LNCAP (cell line): Measurements from ENCODE around the gene GATA2.

Source experiments
- TF ChIP-seq, protein P1 (sequence below): fragments of 450-650 bp; IDR thresholded peaks from 2 replicates; pipeline ENCODE4 v1.5.1; 2017; ENCODE audit warnings: mild to moderate bottlenecking

Gene GATA2

DNA sequence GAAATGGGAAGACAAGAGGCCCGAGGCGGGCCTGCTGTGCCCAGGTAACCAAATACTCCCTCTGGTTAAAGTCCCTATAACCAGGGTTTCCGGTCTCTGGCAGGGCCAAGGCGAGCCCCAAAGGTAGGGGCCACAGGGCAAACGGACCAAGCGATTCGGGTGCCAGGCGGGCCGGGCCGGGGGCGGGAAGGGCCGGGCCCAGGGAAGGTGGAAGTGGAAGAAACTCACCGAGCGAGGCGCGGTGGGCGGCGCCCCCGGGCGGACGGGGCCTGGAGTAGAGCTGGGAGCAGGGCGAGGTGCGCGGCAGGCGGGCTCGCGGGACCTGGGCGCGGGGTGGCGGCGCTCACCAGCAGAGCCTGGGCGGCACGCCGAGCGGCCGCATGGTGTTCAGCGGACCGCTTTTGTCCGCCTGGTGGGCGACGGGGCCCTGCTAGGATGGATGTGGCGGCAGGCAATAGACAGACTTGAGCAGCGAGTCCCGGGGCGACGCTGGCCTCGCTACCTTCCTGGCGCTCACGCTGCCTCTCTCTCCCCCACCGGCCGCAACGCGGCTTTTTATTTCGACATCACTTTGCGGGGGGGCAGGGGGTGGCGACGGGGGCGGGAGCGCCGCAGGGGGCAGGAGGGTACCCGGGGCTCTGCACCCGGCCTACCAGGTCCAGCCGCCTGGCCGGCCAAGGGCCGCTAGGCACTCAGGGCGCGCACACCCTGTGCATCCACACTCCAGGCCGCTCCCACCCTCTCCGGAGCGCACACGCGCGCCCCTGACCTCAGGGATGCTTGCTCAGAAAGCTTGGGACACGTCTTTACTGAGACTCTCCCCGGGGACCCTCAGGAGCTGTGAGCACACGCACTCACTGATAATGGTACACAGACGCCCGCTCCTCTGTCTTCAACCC lies at the start of gene GATA2:
GATA2 (minus strand) TSS at position 531 of the 899 bp plus-strand sequence. CDS start 6,170 bp downstream, outside the sequence.
- TF ChIP-seq, protein P1, sequence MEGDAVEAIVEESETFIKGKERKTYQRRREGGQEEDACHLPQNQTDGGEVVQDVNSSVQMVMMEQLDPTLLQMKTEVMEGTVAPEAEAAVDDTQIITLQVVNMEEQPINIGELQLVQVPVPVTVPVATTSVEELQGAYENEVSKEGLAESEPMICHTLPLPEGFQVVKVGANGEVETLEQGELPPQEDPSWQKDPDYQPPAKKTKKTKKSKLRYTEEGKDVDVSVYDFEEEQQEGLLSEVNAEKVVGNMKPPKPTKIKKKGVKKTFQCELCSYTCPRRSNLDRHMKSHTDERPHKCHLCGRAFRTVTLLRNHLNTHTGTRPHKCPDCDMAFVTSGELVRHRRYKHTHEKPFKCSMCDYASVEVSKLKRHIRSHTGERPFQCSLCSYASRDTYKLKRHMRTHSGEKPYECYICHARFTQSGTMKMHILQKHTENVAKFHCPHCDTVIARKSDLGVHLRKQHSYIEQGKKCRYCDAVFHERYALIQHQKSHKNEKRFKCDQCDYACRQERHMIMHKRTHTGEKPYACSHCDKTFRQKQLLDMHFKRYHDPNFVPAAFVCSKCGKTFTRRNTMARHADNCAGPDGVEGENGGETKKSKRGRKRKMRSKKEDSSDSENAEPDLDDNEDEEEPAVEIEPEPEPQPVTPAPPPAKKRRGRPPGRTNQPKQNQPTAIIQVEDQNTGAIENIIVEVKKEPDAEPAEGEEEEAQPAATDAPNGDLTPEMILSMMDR = 0 out of 2 replicates have a peak, but pooled peaks have one; percentile 12

DNA sequence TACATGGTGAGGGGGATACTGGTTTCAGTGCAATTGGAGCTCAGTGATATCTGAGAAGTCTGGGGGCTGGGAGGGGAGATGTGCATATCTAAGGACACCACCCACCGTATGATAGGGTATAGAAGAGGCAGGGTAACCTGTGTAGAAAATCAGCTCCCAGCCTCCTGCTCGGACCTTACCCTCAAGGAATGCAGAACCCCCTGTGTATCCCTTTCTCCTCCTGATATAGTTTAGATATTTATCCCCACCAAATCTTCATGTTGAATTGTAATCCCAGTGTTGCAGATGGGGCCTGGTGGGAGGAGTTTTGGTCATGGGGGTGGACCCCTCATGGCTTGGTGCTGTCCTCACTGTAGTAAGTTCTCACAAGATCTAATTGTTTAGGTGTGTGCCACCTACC lies 48.2 kb upstream of the GATA2 start:
- TF ChIP-seq, protein P1 = no peak

DNA sequence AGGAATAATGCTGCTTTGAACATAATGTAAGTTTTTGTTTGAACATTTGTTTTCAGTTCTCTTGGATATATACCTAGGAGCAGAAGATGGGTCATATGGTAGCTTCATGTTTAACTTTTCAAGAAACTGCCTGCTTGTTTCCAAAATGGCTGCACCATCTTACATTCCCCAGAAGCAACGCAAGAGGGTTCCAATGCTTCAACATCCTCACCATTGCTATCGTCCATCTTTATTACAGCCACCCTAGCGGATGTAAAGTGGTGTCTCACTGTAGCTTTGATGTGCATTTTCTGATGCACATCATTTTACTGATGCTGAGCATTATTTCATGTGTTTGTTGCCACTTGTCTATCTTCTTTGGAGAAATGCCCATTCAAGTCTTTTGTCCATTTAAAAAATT lies 46.4 kb upstream of the GATA2 start:
- TF ChIP-seq, protein P1 = no peak

DNA sequence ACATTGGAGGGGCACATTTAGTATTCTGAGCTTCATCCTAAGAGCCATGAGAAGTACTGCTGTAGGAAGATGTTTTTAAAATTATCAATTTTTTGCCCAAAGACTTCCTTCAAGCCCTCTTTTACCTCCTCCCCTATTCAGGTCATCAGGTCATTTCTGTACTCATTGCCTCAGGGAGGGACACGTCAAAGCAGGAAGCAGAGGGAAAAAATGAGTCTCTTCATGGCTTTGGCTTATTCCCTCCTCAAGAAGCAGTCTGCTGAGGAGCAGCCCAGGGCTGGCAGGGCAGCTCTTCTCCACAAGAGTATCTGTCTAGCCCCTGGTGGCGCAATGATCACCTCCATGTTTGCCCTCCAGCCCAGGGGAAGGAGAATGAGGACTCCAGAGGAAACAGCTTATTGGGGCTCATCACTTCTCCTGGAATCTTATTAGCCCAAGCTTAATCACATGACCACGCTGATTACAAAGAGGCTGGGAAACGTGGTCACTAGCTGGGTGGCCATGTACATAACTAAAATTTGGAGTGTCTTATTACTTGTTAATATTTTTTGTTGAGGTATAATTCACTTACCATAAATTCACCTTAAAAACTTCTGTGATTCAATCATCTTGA lies 44.2 kb upstream of the GATA2 start:
- TF ChIP-seq, protein P1 = no peak

DNA sequence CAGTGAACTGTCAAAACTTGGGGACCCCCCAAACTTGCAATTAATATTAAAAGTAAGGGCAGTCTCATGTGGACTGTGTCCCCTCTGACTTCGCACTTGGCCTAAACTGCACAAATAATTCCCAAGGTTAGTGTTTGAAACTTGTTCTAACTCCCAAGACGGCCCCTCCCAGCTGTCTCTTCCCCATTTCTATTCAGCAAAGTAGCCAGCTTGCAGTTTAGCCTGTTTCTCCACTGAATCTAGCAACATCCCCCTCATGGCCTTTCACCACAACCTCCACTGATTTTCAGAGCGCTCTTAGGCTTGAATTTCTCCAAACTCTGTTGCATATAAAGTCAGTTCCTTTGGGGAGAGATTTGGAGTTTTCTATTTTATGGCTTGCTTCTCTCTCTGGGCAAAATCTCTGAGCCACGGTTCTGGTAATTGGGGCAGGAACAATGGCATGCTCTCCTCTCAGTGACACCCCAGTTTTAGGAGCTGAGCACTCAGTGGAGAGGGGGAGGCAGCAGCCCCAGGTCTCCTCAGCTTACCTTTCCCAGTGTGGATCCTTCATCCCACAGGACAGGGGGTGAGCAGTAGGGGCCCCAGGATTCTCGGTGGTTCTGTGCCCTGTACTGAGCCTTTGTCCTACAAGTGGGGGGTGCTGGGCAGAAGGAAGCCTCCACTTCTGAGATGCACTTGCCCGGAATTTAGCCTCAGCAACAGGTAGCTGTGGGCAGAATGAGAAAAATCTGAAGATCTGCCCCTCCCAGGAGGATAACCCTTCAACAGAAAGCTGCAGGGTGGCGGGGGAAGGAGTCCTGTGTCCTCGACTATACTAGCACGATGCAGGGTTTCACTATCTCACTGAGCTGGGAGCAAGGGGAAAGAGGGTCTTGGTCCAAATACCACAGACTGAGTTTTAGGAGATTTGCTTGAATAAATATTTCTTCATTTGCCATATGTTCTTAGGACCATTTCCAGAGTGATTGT lies 39.3 kb upstream of the GATA2 start:
- TF ChIP-seq, protein P1 = no peak

DNA sequence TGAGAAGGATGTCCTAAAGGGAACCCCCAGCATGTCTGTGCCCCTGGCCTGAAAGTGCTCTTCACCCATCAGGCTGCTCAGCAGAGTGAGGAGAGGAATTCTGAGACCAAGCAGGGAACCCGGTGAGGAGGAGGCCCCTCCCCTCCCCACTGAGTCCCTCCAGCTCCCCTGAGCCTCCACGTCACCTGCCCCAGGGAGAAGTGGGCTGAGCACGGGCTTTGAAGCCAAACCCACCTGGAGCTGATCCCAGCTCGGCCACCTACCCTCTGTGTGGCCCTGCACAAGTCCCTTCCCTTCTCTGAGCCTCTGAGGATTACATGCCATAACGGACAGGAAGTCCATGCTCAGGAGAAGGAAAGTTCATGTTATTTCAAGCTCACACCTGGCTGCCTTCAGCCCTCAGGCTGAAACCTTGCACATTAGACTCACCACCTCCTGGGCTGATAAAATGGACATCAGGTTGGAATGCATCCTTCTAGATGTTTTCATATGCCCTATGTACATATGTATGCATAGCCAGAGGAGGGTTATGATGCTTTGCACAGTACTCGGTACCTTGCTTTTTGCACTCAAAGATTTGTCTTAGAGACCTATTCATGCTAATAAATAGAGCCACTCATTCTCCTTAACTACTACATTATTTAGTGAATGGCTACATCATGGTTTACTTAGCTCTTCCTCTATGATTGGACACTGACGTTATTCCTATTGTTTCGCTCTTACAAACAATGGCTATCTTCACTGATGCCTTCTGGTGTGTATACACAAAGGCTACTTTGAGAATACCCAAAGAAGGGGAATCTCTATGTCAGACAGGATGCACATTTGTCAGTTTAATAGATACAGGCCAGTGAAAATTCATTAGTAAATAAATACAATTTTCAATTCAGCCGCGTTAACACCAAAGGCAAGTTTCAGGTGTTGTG lies 31.6 kb upstream of the GATA2 start:
- TF ChIP-seq, protein P1 = no peak
